ENCODE measurements around the gene LCN15. TPM values are rescaled to one million over a fixed set of nuclear protein-coding genes. Genes with fewer than 3 reads are reported as not detected.
A peak's percentile ranks its signal among the peaks of the same experiment; 100 is the strongest.

LCN15 gene
- total and polyA plus RNA-seq, 2 of the 13 experiments (the other 11 are each of a cell fraction or from before 2014, with no cell fraction given) = 1.3 to 53.7 TPM

- H3K9me3 ChIP-seq (ENCODE audit: low read length) = no peaks in the 10 kb centered on the region
- BruUV-seq (replicated peaks) = no TSS peak
- no peak overlapping the region for H3K4me3 ChIP-seq (replicated peaks in 1 of 3; ENCODE audit: insufficient read depth in 1 of 3, low read depth in 2 of 3, low read length in 3 of 3)
- no peak overlapping the region for H2AFZ ChIP-seq (ENCODE audit: low read length)
- FAIRE-seq (no peak), DNase-seq (ENCODE audit: low spot score) (no peak), ATAC-seq (no peak)
- ChIA-PET POLR2A (no interaction called here), CTCF (ENCODE audit: low intra/inter-chr PET ratio, low total read pairs) (interaction anchor here (1.2 kb wide), 1 partner anchor 23 kb away, joined by 3 read pairs; no protein-coding TSS in a partner anchor)
- in situ Hi-C loops (cut with HindIII; ENCODE audit: extremely low pct_ligation_motif_present, low pct_unique_long_range_greater_than_20kb) = no loop called here
- no peaks in the 10 kb centered on the region for H4K20me1 ChIP-seq (ENCODE audit: insufficient read depth, low read length)
- peaks cover 58% of the 10 kb centered on the region for H3K4me1 ChIP-seq (ENCODE audit: insufficient read depth, low read length)
- WGBS (ENCODE audit: low lambda C conversion rate) = 71% methylated on average over 13 of the region's 13 CpGs
- H3K27me3 ChIP-seq (ENCODE audit: control insufficient read depth in 1 of 2, insufficient read depth in 2 of 2, low read length in 2 of 2) = peaks cover 5 to 21% of the 10 kb centered on the region in 2 experiments; a peak in 3 of 5 replicates
- H3K36me3 ChIP-seq (replicated peaks in 1 of 2; ENCODE audit: control insufficient read depth in 1 of 2, insufficient read depth in 2 of 2, low read length in 2 of 2) = no peaks in the 10 kb centered on the region
- H3K4me2 ChIP-seq (ENCODE audit: low read depth, low read length) = peak overlapping the region; percentile 56
- no peaks in the 10 kb centered on the region for H3K79me2 ChIP-seq (ENCODE audit: insufficient read depth, low read length)
- H3K27ac ChIP-seq (ENCODE audit: extremely low read length, insufficient read depth, low read length) = no peak overlapping the region
- no peak overlapping the region for H3K9ac ChIP-seq (ENCODE audit: insufficient read depth, low read depth, low read length)
- peak; percentile 40 for TF ChIP-seq ZFP36 (IDR thresholded peaks at IDR 0.05; ENCODE audit: borderline replicate concordance, low read depth, low read length, partially characterized antibody)
- TF ChIP-seq TRIM22 (IDR thresholded peaks at IDR 0.05) = no peak
- TF ChIP-seq ZHX1 (CRISPR knock-in tag; IDR thresholded peaks at IDR 0.05; ENCODE audit: low read depth) = no peak
- TF ChIP-seq ZNF563 (CRISPR knock-in tag; IDR thresholded peaks at IDR 0.05) = 0 out of 2 replicates have a peak, but pooled peaks have one; percentile 15
- intact Hi-C loops (cut with micrococcal nuclease; ENCODE audit: unreplicated experiment) = no loop called here
These were observed 2.8 kb downstream of the LCN15 start for GRCh38 chr9:136761545-136761981.
